SK-N-SH (cell line): ENCODE results near the gene GTF3C1.

Source experiments
- CTCF ChIP-seq: fragments of 200-600 bp; sonication (generic); IDR thresholded peaks from 2 replicates; pipeline ENCODE4 v1.6.1; 2017; ENCODE audit warnings: antibody characterized with exemption, mild to moderate bottlenecking, moderate library complexity
- GABPA ChIP-seq: IDR thresholded peaks from 2 replicates; pipeline ENCODE4 v1.4.0; 2012; ENCODE audit warnings: low read depth, mild to moderate bottlenecking
- MAX ChIP-seq: IDR thresholded peaks from 2 replicates; pipeline ENCODE4 v1.4.0; 2012; ENCODE audit warnings: low read depth
- NFIC ChIP-seq: IDR thresholded peaks from 2 replicates; pipeline ENCODE4 v1.4.0; 2012; ENCODE audit warnings: borderline replicate concordance
- TCF12 ChIP-seq: IDR thresholded peaks from 2 replicates; pipeline ENCODE4 v1.4.0; 2012
- USF2 ChIP-seq: fragments of 150-350 bp; IDR thresholded peaks from 2 replicates; pipeline ENCODE4 v1.6.1; 2017; ENCODE audit warnings: antibody characterized with exemption, low read length, low read depth, borderline replicate concordance

- TF ChIP-seq NFIC (no peak), MAX (no peak), CTCF (no peak), GABPA (no peak), TCF12 (no peak), USF2 (no peak)
These were observed 68.3 kb downstream of the GTF3C1 start for GRCh38 chr16:27481282-27481934.
